Cardiac muscle cell (in vitro differentiated cells and primary cell): ENCODE results near the gene CFAP53. TPM values are rescaled to one million over a fixed set of nuclear protein-coding genes. Genes with fewer than 3 reads are reported as not detected.

Experiments
- DNase-seq, 2 donors: peaks; one replicate each; pipeline versions ENCODE4 v3.0.0 to v3.0.0-alpha.2; 2010 to 2017; ENCODE audit warnings: low read depth in 1 of 2, low spot score in 1 of 2
- H3K27ac ChIP-seq: fragments of 200-600 bp; sonication (generic); 2 replicates; pipeline ENCODE4 v1.5.1; 2016
- H3K27me3 ChIP-seq: fragments of 200-600 bp; sonication (generic); 2 replicates; pipeline ENCODE4 v1.6.0; 2016; ENCODE audit warnings: control low read depth
- H3K36me3 ChIP-seq: fragments of 200-600 bp; sonication (generic); 2 replicates; pipeline ENCODE4 v1.5.1; 2016; ENCODE audit warnings: control low read depth
- H3K4me1 ChIP-seq: fragments of 200-600 bp; sonication (generic); 2 replicates; pipeline ENCODE4 v1.8.1; 2017; ENCODE audit warnings: low read depth, mild to moderate bottlenecking, mixed run types
- H3K4me3 ChIP-seq: fragments of 200-600 bp; sonication (generic); 2 replicates; pipeline ENCODE4 v1.5.1; 2016; ENCODE audit warnings: mild to moderate bottlenecking
- H3K9me3 ChIP-seq: fragments of 200-600 bp; sonication (generic); 2 replicates; pipeline ENCODE4 v1.5.1; 2017; ENCODE audit warnings: low read depth, mild to moderate bottlenecking, control low read depth
- polyA plus RNA-seq: library from polyadenylated mRNA; unstranded; fragments of >200 nt; fragmentation: Nextera tagmentation; extraction: Ambion mirVana; gene quantifications from 2 replicates; pipeline ENCODE4 v1.2.1, GENCODE V29; 2016
- total RNA-seq: library from RNA; depleted of rRNA; stranded (reverse); fragments of >200 nt; gene quantifications from 2 replicates; pipeline ENCODE4 v1.2.3, GENCODE V29; 2016
- TF ChIP-seq, protein P1 (sequence below): IDR thresholded peaks from 2 replicates; pipeline ENCODE4 v1.5.1; 2012; ENCODE audit warnings: low read depth, mild to moderate bottlenecking, low read length

The CFAP53 gene
- total and polyA plus RNA-seq, 2 experiments from 2014 or later, result 1.0 to 3.9 TPM

DNA sequence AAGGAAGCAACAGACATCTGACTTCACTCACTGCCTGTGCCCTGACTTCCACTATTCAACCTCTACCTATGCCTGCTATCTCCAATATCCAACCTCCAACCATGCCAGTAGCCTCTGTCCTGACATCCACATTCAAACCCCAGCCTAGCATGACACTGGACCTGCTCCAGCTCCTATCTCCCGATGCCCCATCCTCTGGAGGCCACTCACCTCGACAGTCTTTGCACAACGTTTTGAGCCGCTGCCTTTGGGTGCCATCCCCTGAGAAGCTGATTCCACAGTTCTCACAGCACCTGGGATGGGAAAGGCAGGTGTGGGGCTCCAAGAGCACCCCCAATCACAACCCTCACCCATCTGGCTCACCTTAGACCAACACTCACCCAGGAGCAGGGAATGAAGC lies 10.2 kb upstream of the CFAP53 start:
- no peaks in the 10 kb centered on the region for H3K9me3 ChIP-seq
- DNase-seq, result no peak
- no peaks in the 10 kb centered on the region for H3K27me3 ChIP-seq
- no peak overlapping the region for H3K4me3 ChIP-seq
- TF ChIP-seq, protein P1, sequence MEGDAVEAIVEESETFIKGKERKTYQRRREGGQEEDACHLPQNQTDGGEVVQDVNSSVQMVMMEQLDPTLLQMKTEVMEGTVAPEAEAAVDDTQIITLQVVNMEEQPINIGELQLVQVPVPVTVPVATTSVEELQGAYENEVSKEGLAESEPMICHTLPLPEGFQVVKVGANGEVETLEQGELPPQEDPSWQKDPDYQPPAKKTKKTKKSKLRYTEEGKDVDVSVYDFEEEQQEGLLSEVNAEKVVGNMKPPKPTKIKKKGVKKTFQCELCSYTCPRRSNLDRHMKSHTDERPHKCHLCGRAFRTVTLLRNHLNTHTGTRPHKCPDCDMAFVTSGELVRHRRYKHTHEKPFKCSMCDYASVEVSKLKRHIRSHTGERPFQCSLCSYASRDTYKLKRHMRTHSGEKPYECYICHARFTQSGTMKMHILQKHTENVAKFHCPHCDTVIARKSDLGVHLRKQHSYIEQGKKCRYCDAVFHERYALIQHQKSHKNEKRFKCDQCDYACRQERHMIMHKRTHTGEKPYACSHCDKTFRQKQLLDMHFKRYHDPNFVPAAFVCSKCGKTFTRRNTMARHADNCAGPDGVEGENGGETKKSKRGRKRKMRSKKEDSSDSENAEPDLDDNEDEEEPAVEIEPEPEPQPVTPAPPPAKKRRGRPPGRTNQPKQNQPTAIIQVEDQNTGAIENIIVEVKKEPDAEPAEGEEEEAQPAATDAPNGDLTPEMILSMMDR, result no peak
- H3K4me1 ChIP-seq, result no peaks in the 10 kb centered on the region
- no peak overlapping the region for H3K27ac ChIP-seq
- peaks cover 73% of the 10 kb centered on the region for H3K36me3 ChIP-seq

DNA sequence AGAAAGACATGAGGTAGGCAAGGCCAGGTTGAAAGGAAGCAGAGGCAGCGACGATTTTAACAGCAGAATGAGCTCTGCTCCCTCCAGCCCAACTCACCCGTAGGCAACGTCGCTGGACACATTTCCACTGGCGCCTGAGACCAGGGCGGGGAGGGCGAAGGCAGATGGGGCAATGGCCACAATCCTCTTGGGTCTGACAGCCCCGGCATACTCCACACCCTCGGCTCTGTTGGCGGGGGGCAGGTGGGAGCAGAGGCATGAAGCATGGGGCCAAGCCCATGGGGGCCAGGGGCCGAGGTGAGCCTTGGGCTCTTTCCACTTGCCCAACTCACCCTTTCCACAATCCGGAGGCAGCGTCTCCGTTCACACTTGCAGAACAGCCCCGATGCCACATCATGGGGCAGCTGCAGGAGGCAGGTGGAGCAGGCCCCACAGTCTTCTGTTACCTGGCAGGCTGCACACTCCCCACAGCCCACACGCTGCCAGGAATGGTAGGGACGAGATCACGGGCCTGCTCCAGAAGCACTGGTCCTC lies 9.3 kb upstream of the CFAP53 start:
- Histone ChIP-seq H3K27ac (no peak overlapping the region), H3K27me3 (no peaks in the 10 kb centered on the region), H3K4me3 (no peak overlapping the region), H3K4me1 (no peaks in the 10 kb centered on the region), H3K36me3 (peaks cover 78% of the 10 kb centered on the region), H3K9me3 (no peaks in the 10 kb centered on the region)
- TF ChIP-seq, protein P1, result no peak
- DNase-seq, result no peak

DNA sequence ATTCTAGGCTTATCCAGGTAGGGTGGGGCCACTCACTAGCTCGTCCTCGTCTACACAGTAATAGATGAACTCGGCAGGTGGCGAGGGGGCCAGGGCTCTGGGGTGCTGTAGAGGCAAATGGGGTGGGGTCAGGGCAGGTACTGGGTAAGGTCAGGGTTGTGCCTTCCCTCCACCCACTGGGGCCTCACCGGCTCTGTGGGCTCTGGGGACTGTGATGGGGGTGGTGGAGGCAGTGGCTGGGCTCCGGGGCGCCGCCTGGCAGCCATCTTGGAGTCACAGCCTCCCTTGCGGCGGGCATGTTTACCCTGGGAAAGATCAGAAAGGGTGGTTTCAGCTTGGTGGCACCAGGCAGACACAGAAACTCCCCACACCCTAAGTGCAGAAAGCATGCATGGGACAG lies 8.6 kb upstream of the CFAP53 start:
- Histone ChIP-seq H3K4me1 (no peaks in the 10 kb centered on the region), H3K9me3 (no peaks in the 10 kb centered on the region), H3K27me3 (no peaks in the 10 kb centered on the region), H3K4me3 (no peak overlapping the region), H3K36me3 (peaks cover 79% of the 10 kb centered on the region), H3K27ac (no peak overlapping the region)
- DNase-seq, result no peak
- TF ChIP-seq, protein P1, result no peak

DNA sequence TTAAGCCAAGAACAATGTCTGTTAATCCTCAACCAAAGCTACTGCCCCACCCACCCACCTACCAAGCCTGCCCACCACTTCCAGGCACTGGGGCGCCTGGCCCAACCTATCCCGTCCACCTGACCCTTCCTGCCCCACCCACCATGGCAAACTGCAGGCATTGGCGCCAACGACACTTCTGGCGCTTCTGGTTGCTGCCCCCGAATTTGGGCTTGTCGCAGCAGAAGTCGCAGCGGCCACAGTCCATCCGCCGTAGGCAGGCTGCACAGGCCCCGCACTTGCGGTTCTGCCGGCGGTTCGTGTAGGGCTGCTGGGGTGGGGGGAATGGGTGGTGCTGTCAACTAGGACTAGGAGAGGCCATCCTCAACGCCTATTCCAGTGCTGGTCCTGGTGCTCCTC lies 7.7 kb upstream of the CFAP53 start:
- TF ChIP-seq, protein P1, result no peak
- no peaks in the 10 kb centered on the region for H3K9me3 ChIP-seq
- H3K4me3 ChIP-seq, result no peak overlapping the region
- H3K27ac ChIP-seq, result no peak overlapping the region
- no peaks in the 10 kb centered on the region for H3K4me1 ChIP-seq
- no peaks in the 10 kb centered on the region for H3K27me3 ChIP-seq
- H3K36me3 ChIP-seq, result peaks cover 77% of the 10 kb centered on the region
- DNase-seq, result no peak

DNA sequence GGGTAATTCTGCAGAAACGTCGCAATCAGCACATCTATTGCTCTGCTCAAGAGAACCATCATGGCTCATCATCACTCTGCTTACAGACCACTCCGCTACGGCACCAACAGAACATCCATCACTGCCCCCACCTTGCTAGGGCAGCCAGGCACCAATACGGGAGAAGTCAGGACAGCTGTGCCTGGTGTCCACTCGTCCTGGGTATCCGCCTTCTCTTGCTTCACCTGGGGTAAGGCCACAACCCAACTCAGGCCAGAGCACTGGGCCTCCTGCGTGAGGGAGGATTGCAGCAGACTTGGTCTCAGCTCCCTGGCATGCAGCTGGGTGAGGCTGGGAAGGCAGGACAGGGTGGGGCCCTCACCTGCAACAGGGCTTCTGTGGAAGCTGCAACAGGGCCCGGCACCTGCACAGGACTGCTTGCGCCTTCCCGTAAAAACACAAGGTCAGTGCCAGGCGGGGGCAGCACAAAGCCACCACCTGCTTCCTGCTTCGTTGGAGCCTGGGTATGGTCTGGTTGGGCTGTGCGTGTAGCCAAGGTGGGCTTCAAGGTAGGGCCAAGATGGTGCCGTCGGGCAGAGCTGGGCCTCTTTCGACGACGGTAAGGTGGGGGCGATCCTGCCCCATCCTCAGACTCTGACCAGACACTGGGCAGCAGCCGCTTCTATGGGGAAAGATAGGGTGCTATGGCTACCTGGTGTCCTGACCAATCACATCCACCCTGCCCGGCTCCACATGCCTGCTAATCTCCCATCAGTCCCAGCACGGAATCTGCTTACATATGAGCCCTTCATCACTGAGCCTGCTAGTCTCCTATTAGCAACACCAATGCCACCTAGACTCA lies 7.1 kb upstream of the CFAP53 start:
- H3K36me3 ChIP-seq, result peaks cover 73% of the 10 kb centered on the region
- TF ChIP-seq, protein P1, result no peak
- no peaks in the 10 kb centered on the region for H3K27me3 ChIP-seq
- H3K27ac ChIP-seq, result no peak overlapping the region
- no peak overlapping the region for H3K4me3 ChIP-seq
- H3K4me1 ChIP-seq, result no peaks in the 10 kb centered on the region
- no peak for DNase-seq
- no peaks in the 10 kb centered on the region for H3K9me3 ChIP-seq
